Measurements from ENCODE around the gene PRKAG2. TPM values are rescaled to one million over a fixed set of nuclear protein-coding genes. Genes with fewer than 3 reads are reported as not detected.
"Not testable (repeated sequence)": the region's sequence is repeated elsewhere in the genome, so short reads cannot be mapped to it uniquely, and the experiment has no call there.

The PRKAG2 gene
- polyA plus RNA-seq, 3 donors = 29.2 to 59.8 (median 30.9) TPM

- Mint-ChIP-seq H3K27me3 (ENCODE audit: low read depth in 3 of 3) (peaks cover 2 to 9% (median 4%) of the 10 kb centered on the region in 3 donors), H3K36me3 (peaks cover 2 to 7% of the 10 kb centered on the region in 2 donors)
- TF ChIP-seq CTCF (IDR thresholded peaks at IDR 0.05) = no peak
Observed at GRCh38 chr7:151917791-151918509, 41.0 kb upstream of the PRKAG2 start.

GRCh38 chr7:151914051-151914450 lies 37.1 kb upstream of the PRKAG2 start:
- peaks cover 2 to 7% of the 10 kb centered on the region in 2 donors for H3K36me3 Mint-ChIP-seq
- Histone ChIP-seq H3K4me3 (replicated peaks in 1 of 3; ENCODE audit: low read depth in 2 of 3, low read length in 3 of 3) (no peak overlapping the region), H3K36me3 (replicated peaks in 1 of 2; ENCODE audit: control insufficient read depth in 1 of 2, insufficient read depth in 2 of 2, low read length in 2 of 2) (no peaks in the 10 kb centered on the region), H3K79me2 (ENCODE audit: insufficient read depth, low read length) (no peaks in the 10 kb centered on the region), H4K20me1 (ENCODE audit: insufficient read depth, low read length) (no peaks in the 10 kb centered on the region), H3K9me3 (replicated peaks in 1 of 2; ENCODE audit: control insufficient read depth in 1 of 2, insufficient read depth in 1 of 2, low read length in 2 of 2) (peaks cover 8 to 16% of the 10 kb centered on the region in 2 donors), H3K9ac (ENCODE audit: insufficient read depth, low read length, poor library complexity, severe bottlenecking) (no peak overlapping the region), H3K4me2 (replicated peaks; ENCODE audit: extremely low read depth, low read length, poor library complexity, severe bottlenecking) (no peak overlapping the region), H2AFZ (ENCODE audit: insufficient read depth, low read depth, low read length, poor library complexity, severe bottlenecking) (no peak overlapping the region), H3K27ac (ENCODE audit: low read depth in 1 of 2, low read length in 2 of 2) (no peak overlapping the region), H3K4me1 (ENCODE audit: control insufficient read depth in 1 of 2, insufficient read depth in 2 of 2, low read length in 2 of 2) (peaks cover 20 to 22% of the 10 kb centered on the region in 2 donors), H3K27me3 (ENCODE audit: control insufficient read depth in 2 of 2, insufficient read depth in 2 of 2, low read length in 2 of 2) (no peaks in the 10 kb centered on the region)
- WGBS (ENCODE audit: insufficient coverage) = no CpG with 5 or more reads among the region's 1 CpG
- TF ChIP-seq CTCF (IDR thresholded peaks at IDR 0.05) = no peak
- H3K4me3 Mint-ChIP-seq = no peak overlapping the region
- H3K4me1 Mint-ChIP-seq = peaks cover 19% of the 10 kb centered on the region
- H3K27ac Mint-ChIP-seq = no peak overlapping the region
- intact Hi-C loops (cut with micrococcal nuclease) = no loop called here
- peaks cover 0 to 4% (median 3%) of the 10 kb centered on the region in 3 donors for H3K27me3 Mint-ChIP-seq (ENCODE audit: low read depth in 3 of 3)
- peaks cover 12 to 25% (median 17%) of the 10 kb centered on the region in 7 donors for H3K9me3 Mint-ChIP-seq
- no peak for DNase-seq

More at GRCh38 chr7:151917791-151918509, 41.0 kb upstream of the PRKAG2 start:
- H3K36me3 ChIP-seq (replicated peaks in 1 of 2; ENCODE audit: control insufficient read depth in 1 of 2, insufficient read depth in 2 of 2, low read length in 2 of 2) = no peaks in the 10 kb centered on the region
- H3K9me3 ChIP-seq (replicated peaks in 1 of 2; ENCODE audit: control insufficient read depth in 1 of 2, insufficient read depth in 1 of 2, low read length in 2 of 2) = peaks cover 8 to 16% of the 10 kb centered on the region in 2 donors
- peaks cover 59% of the 10 kb centered on the region in 2 donors for H3K4me1 ChIP-seq (ENCODE audit: control insufficient read depth in 1 of 2, insufficient read depth in 2 of 2, low read length in 2 of 2)
- intact Hi-C loops (cut with micrococcal nuclease) = no loop called here
- peak overlapping the region; percentile 35 for H3K4me2 ChIP-seq (replicated peaks; ENCODE audit: extremely low read depth, low read length, poor library complexity, severe bottlenecking)
- H3K79me2 ChIP-seq (ENCODE audit: insufficient read depth, low read length) = no peaks in the 10 kb centered on the region
- H3K27ac Mint-ChIP-seq = peak overlapping the region; percentile 87 to 92 (median 89)
- peak overlapping the region; percentile 27 for H3K9ac ChIP-seq (ENCODE audit: insufficient read depth, low read length, poor library complexity, severe bottlenecking)
- WGBS (ENCODE audit: insufficient coverage) = 29% methylated on average over 10 of the region's 10 CpGs
- H4K20me1 ChIP-seq (ENCODE audit: insufficient read depth, low read length) = no peaks in the 10 kb centered on the region
- DNase-seq = peak; percentile 74 to 84 (median 83)
- H2AFZ ChIP-seq (ENCODE audit: insufficient read depth, low read depth, low read length, poor library complexity, severe bottlenecking) = peak overlapping the region; percentile 48
- peak overlapping the region; percentile 75 to 77 for H3K27ac ChIP-seq (ENCODE audit: low read depth in 1 of 2, low read length in 2 of 2)
- no peaks in the 10 kb centered on the region for H3K27me3 ChIP-seq (ENCODE audit: control insufficient read depth in 2 of 2, insufficient read depth in 2 of 2, low read length in 2 of 2)
- H3K4me1 Mint-ChIP-seq = peaks cover 55% of the 10 kb centered on the region
- peak overlapping the region in 1 of 3 experiments; percentile 24 for H3K4me3 ChIP-seq (replicated peaks in 1 of 3; ENCODE audit: low read depth in 2 of 3, low read length in 3 of 3)
- H3K9me3 Mint-ChIP-seq = peaks cover 14 to 22% (median 17%) of the 10 kb centered on the region in 7 donors
- H3K4me3 Mint-ChIP-seq = peak overlapping the region; percentile 41 to 56

GRCh38 chr7:151910655-151911054 lies 33.7 kb upstream of the PRKAG2 start:
- H3K9ac ChIP-seq (ENCODE audit: insufficient read depth, low read length, poor library complexity, severe bottlenecking); H2AFZ ChIP-seq (ENCODE audit: insufficient read depth, low read depth, low read length, poor library complexity, severe bottlenecking); H3K4me3 Mint-ChIP-seq; H3K27ac Mint-ChIP-seq; H3K79me2 ChIP-seq (ENCODE audit: insufficient read depth, low read length); intact Hi-C loops (cut with micrococcal nuclease); H3K4me2 ChIP-seq (replicated peaks; ENCODE audit: extremely low read depth, low read length, poor library complexity, severe bottlenecking); H4K20me1 ChIP-seq (ENCODE audit: insufficient read depth, low read length); H3K27ac ChIP-seq (ENCODE audit: low read depth in 1 of 2, low read length in 2 of 2); H3K4me1 ChIP-seq (ENCODE audit: control insufficient read depth in 1 of 2, insufficient read depth in 2 of 2, low read length in 2 of 2); H3K27me3 Mint-ChIP-seq (ENCODE audit: low read depth in 3 of 3); DNase-seq; H3K36me3 ChIP-seq (replicated peaks in 1 of 2; ENCODE audit: control insufficient read depth in 1 of 2, insufficient read depth in 2 of 2, low read length in 2 of 2); H3K27me3 ChIP-seq (ENCODE audit: control insufficient read depth in 2 of 2, insufficient read depth in 2 of 2, low read length in 2 of 2); H3K4me3 ChIP-seq (replicated peaks in 1 of 3; ENCODE audit: low read depth in 2 of 3, low read length in 3 of 3); H3K4me1 Mint-ChIP-seq; H3K36me3 Mint-ChIP-seq: not testable (repeated sequence)
- peaks cover 8 to 16% of the 10 kb centered on the region in 2 donors for H3K9me3 ChIP-seq (replicated peaks in 1 of 2; ENCODE audit: control insufficient read depth in 1 of 2, insufficient read depth in 1 of 2, low read length in 2 of 2)
- no CpG with 5 or more reads among the region's 3 CpGs for WGBS (ENCODE audit: insufficient coverage)
- peaks cover 14 to 21% (median 19%) of the 10 kb centered on the region in 7 donors for H3K9me3 Mint-ChIP-seq
